Measurements from ENCODE around the gene KIF2B. TPM values are rescaled to one million over a fixed set of nuclear protein-coding genes. Genes with fewer than 3 reads are reported as not detected.

KIF2B gene
- total RNA-seq (2013) = not detected
- polyA plus RNA-seq = not detected
- polyA minus RNA-seq = not detected in 2 replicates
- 0 to 0.23 (median 0) reads per million in 11 experiments for total RNA-seq

- intact Hi-C loops (cut with micrococcal nuclease) = no loop called here
- no peaks in the 10 kb centered on the region for H4K20me1 ChIP-seq (ENCODE audit: insufficient read depth, low read length)
- Mint-ChIP-seq H3K4me3 (no peak within 1 kb of the TSS), H3K4me1 (no peaks in the 10 kb centered on the region), H3K36me3 (no peaks in the 10 kb centered on the region), H3K27ac (no peak within 1 kb of the TSS), H3K27me3 (ENCODE audit: low read depth in 3 of 3) (no peaks in the 10 kb centered on the region), H3K9me3 (peaks cover 4 to 19% (median 10%) of the 10 kb centered on the region in 7 donors)
- H3K9ac ChIP-seq (ENCODE audit: insufficient read depth, low read length, poor library complexity, severe bottlenecking) = no peak within 1 kb of the TSS
- H2AFZ ChIP-seq (ENCODE audit: insufficient read depth, low read depth, low read length, poor library complexity, severe bottlenecking) = no peak within 1 kb of the TSS
- 86% methylated on average over 16 of the region's 17 CpGs for WGBS (ENCODE audit: insufficient coverage)
- no peaks in the 10 kb centered on the region for H3K27me3 ChIP-seq (ENCODE audit: control insufficient read depth in 2 of 2, insufficient read depth in 2 of 2, low read length in 2 of 2)
- H3K9me3 ChIP-seq (replicated peaks in 1 of 2; ENCODE audit: control insufficient read depth in 1 of 2, insufficient read depth in 1 of 2, low read length in 2 of 2) = peaks cover 18 to 21% of the 10 kb centered on the region in 2 donors
- H3K27ac ChIP-seq (ENCODE audit: low read depth in 1 of 2, low read length in 2 of 2) = no peak within 1 kb of the TSS
- no peak for TF ChIP-seq CTCF (IDR thresholded peaks at IDR 0.05)
- H3K4me3 ChIP-seq (replicated peaks in 1 of 3; ENCODE audit: low read depth in 2 of 3, low read length in 3 of 3) = no peak within 1 kb of the TSS
- DNase-seq = no peak
- no peak within 1 kb of the TSS for H3K4me2 ChIP-seq (replicated peaks; ENCODE audit: extremely low read depth, low read length, poor library complexity, severe bottlenecking)
- H3K4me1 ChIP-seq (ENCODE audit: control insufficient read depth in 1 of 2, insufficient read depth in 2 of 2, low read length in 2 of 2) = no peaks in the 10 kb centered on the region
- no peaks in the 10 kb centered on the region for H3K36me3 ChIP-seq (replicated peaks in 1 of 2; ENCODE audit: control insufficient read depth in 1 of 2, insufficient read depth in 2 of 2, low read length in 2 of 2)
- no peaks in the 10 kb centered on the region for H3K79me2 ChIP-seq (ENCODE audit: insufficient read depth, low read length)
Observed at GRCh38 chr17:53822764-53823163, at the start of gene KIF2B. Gene KIF2B (plus strand): TSS chr17:53822927. CDS start chr17:53823034, 107 bp downstream.

GRCh38 chr17:53780320-53780719, 42.4 kb upstream of the KIF2B start:
- H3K27ac ChIP-seq (ENCODE audit: low read depth in 1 of 2, low read length in 2 of 2) = no peak overlapping the region
- intact Hi-C loops (cut with micrococcal nuclease) = no loop called here
- no peaks in the 10 kb centered on the region for H3K27me3 Mint-ChIP-seq (ENCODE audit: low read depth in 3 of 3)
- H3K27ac Mint-ChIP-seq = no peak overlapping the region
- H3K4me1 Mint-ChIP-seq = no peaks in the 10 kb centered on the region
- WGBS (ENCODE audit: insufficient coverage) = 86% methylated on average over 2 of the region's 2 CpGs
- H3K9ac ChIP-seq (ENCODE audit: insufficient read depth, low read length, poor library complexity, severe bottlenecking) = no peak overlapping the region
- H3K4me2 ChIP-seq (replicated peaks; ENCODE audit: extremely low read depth, low read length, poor library complexity, severe bottlenecking) = no peak overlapping the region
- H3K36me3 ChIP-seq (replicated peaks in 1 of 2; ENCODE audit: control insufficient read depth in 1 of 2, insufficient read depth in 2 of 2, low read length in 2 of 2) = no peaks in the 10 kb centered on the region
- peaks cover 2 to 17% (median 8%) of the 10 kb centered on the region in 7 donors for H3K9me3 Mint-ChIP-seq
- no peak overlapping the region for H3K4me3 ChIP-seq (replicated peaks in 1 of 3; ENCODE audit: low read depth in 2 of 3, low read length in 3 of 3)
- H3K36me3 Mint-ChIP-seq = no peaks in the 10 kb centered on the region
- no peak for TF ChIP-seq CTCF (IDR thresholded peaks at IDR 0.05)
- H4K20me1 ChIP-seq (ENCODE audit: insufficient read depth, low read length) = no peaks in the 10 kb centered on the region
- H3K9me3 ChIP-seq (replicated peaks in 1 of 2; ENCODE audit: control insufficient read depth in 1 of 2, insufficient read depth in 1 of 2, low read length in 2 of 2) = peaks cover 0 to 12% of the 10 kb centered on the region in 2 donors
- no peaks in the 10 kb centered on the region for H3K79me2 ChIP-seq (ENCODE audit: insufficient read depth, low read length)
- no peak overlapping the region for H3K4me3 Mint-ChIP-seq
- no peak overlapping the region for H2AFZ ChIP-seq (ENCODE audit: insufficient read depth, low read depth, low read length, poor library complexity, severe bottlenecking)
- no peaks in the 10 kb centered on the region for H3K27me3 ChIP-seq (ENCODE audit: control insufficient read depth in 2 of 2, insufficient read depth in 2 of 2, low read length in 2 of 2)
- H3K4me1 ChIP-seq (ENCODE audit: control insufficient read depth in 1 of 2, insufficient read depth in 2 of 2, low read length in 2 of 2) = no peaks in the 10 kb centered on the region
- DNase-seq = no peak

Data from CD14-positive monocyte (primary cell).